ENCODE measurements around the gene PRRX1.

Gene PRRX1

DNA sequence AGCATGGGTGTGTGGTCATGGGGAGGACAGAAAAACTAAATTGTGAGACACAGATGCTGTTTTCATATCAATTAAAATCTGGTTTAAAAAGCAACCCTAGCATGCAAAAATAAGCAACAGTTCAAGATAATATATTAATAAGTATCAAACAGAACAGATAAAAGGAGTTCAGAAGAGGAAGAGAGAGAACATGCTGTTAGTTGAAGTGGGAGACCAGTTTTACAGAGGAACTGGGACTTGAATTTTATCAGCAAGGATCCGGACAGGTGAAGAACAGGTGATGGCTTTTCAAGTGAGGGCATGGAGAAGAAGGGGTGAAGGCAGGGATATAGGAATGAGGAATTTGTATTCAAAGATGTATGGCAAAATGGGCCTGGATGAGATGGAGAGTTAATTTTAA, 75.9 kb downstream of the PRRX1 start:
- Histone ChIP-seq H3K4me1 (ENCODE audit: control insufficient read depth, insufficient read depth, low read length) (no peaks in the 10 kb centered on the region), H3K27ac (ENCODE audit: extremely low read depth, low read depth, low read length) (no peak overlapping the region), H3K9me3 (ENCODE audit: control insufficient read depth, insufficient read depth, low read depth, low read length) (no peaks in the 10 kb centered on the region), H3K36me3 (ENCODE audit: control insufficient read depth in 2 of 2, insufficient read depth in 1 of 2, low read length in 2 of 2) (no peaks in the 10 kb centered on the region), H3K4me3 (ENCODE audit: low read depth, low read length) (no peak overlapping the region)
- no peak for TF ChIP-seq ZNF677 (tag by site-specific recombination; IDR thresholded peaks at IDR 0.05)
- TF ChIP-seq ZNF747 (tag by site-specific recombination; IDR thresholded peaks at IDR 0.05): no peak
- TF ChIP-seq ZNF140 (tag by site-specific recombination; IDR thresholded peaks at IDR 0.05): no peak
- no peak for TF ChIP-seq ZNF610 (tag by site-specific recombination; IDR thresholded peaks at IDR 0.05; ENCODE audit: borderline replicate concordance)
- TF ChIP-seq ZNF146 (tag by site-specific recombination; IDR thresholded peaks at IDR 0.05): no peak
- TF ChIP-seq ZNF626 (tag by site-specific recombination; IDR thresholded peaks at IDR 0.05): no peak
- no peak for TF ChIP-seq ZNF274 (IDR thresholded peaks at IDR 0.05; ENCODE audit: low read length)
- no peak for TF ChIP-seq ZNF274 (tag by site-specific recombination; IDR thresholded peaks at IDR 0.05; ENCODE audit: borderline replicate concordance)
- no peak for TF ChIP-seq ZNF707 (tag by site-specific recombination; IDR thresholded peaks at IDR 0.05)
- no peak for TF ChIP-seq ZNF169 (tag by site-specific recombination; IDR thresholded peaks at IDR 0.05)
- TF ChIP-seq HOXA7 (CRISPR knock-in tag; IDR thresholded peaks at IDR 0.05; ENCODE audit: borderline replicate concordance): no peak
- TF ChIP-seq IKZF3 (tag by site-specific recombination; IDR thresholded peaks at IDR 0.05): no peak
- no peak for TF ChIP-seq KLF7 (tag by site-specific recombination; IDR thresholded peaks at IDR 0.05; ENCODE audit: borderline replicate concordance)
- TF ChIP-seq ZNF629 (tag by site-specific recombination; IDR thresholded peaks at IDR 0.05): no peak
- TF ChIP-seq GLI2 (tag by site-specific recombination; IDR thresholded peaks at IDR 0.05; ENCODE audit: borderline replicate concordance, low read depth): no peak
- TF ChIP-seq ZNF433 (tag by site-specific recombination; IDR thresholded peaks at IDR 0.05; ENCODE audit: low read depth): no peak
- TF ChIP-seq PRDM1 (tag by site-specific recombination; IDR thresholded peaks at IDR 0.05): no peak
- CTCF ChIA-PET: no interaction called here
- POLR2A ChIA-PET: no interaction called here

DNA sequence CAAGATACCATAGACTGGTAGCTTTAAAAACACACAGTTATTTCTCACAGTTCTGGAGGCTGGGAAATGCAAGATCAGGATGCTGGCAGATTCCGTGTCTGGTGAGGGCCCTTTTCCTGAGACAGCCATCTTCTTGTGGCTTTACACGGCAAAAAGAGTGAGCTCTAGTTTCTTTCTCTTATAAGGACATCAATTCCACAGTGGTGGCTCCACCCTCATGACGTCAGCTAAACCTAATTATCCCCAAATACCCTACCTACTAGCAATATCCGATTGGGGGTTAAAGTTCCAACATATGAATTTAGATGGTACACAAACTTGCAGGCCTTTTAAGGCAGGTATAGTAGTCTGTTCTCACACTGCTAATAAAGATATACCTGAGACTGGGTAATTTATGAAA, 77.7 kb downstream of the PRRX1 start:
- Histone ChIP-seq H3K4me3 (ENCODE audit: low read depth, low read length) (no peak overlapping the region), H3K4me1 (ENCODE audit: control insufficient read depth, insufficient read depth, low read length) (no peaks in the 10 kb centered on the region), H3K9me3 (ENCODE audit: control insufficient read depth, insufficient read depth, low read depth, low read length) (no peaks in the 10 kb centered on the region), H3K27ac (ENCODE audit: extremely low read depth, low read depth, low read length) (no peak overlapping the region), H3K36me3 (ENCODE audit: control insufficient read depth in 2 of 2, insufficient read depth in 1 of 2, low read length in 2 of 2) (no peaks in the 10 kb centered on the region)
- no peak for TF ChIP-seq ZNF19 (tag by site-specific recombination; IDR thresholded peaks at IDR 0.05; ENCODE audit: low read depth)
- TF ChIP-seq, protein P1, sequence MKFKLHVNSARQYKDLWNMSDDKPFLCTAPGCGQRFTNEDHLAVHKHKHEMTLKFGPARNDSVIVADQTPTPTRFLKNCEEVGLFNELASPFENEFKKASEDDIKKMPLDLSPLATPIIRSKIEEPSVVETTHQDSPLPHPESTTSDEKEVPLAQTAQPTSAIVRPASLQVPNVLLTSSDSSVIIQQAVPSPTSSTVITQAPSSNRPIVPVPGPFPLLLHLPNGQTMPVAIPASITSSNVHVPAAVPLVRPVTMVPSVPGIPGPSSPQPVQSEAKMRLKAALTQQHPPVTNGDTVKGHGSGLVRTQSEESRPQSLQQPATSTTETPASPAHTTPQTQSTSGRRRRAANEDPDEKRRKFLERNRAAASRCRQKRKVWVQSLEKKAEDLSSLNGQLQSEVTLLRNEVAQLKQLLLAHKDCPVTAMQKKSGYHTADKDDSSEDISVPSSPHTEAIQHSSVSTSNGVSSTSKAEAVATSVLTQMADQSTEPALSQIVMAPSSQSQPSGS (tag by site-specific recombination; IDR thresholded peaks at IDR 0.05; ENCODE audit: low read depth): 0 out of 2 replicates have a peak, but pooled peaks have one; percentile 14
- ChIA-PET CTCF (no interaction called here), POLR2A (no interaction called here)

DNA sequence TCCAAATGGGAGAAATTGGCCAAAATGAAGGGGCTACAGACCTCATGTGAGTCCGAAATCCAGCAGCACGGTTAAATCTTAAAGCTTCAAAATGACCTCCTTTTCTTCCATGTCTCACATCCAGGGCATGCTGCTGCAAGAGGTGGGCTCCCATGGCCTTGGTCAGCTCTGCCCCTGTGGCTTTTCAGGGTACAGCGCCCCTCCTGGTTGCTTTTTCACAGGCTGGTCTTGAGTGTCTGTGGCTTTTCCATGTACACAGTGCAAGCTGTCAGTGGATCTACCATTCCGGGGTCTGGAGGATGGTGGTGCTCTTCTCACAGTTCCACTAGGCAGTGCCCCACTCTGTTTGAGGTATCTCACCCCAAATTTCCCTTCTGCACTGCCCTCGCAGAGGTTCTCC, 78.7 kb downstream of the PRRX1 start:
- H3K36me3 ChIP-seq (ENCODE audit: control insufficient read depth in 2 of 2, insufficient read depth in 1 of 2, low read length in 2 of 2): no peaks in the 10 kb centered on the region
- H3K4me1 ChIP-seq (ENCODE audit: control insufficient read depth, insufficient read depth, low read length): no peaks in the 10 kb centered on the region
- TF ChIP-seq ZBTB17 (tag by site-specific recombination; IDR thresholded peaks at IDR 0.05) (no peak), ZNF76 (tag by site-specific recombination; IDR thresholded peaks at IDR 0.05; ENCODE audit: borderline replicate concordance, low read depth) (no peak), ZNF19 (tag by site-specific recombination; IDR thresholded peaks at IDR 0.05; ENCODE audit: low read depth) (no peak), ZEB2 (tag by site-specific recombination; IDR thresholded peaks at IDR 0.05) (no peak), GLIS2 (tag by site-specific recombination; IDR thresholded peaks at IDR 0.05) (no peak), ZNF707 (tag by site-specific recombination; IDR thresholded peaks at IDR 0.05) (no peak), ZNF501 (tag by site-specific recombination; IDR thresholded peaks at IDR 0.05) (no peak), TCF7L2 (IDR thresholded peaks at IDR 0.05; ENCODE audit: borderline replicate concordance, low read depth, low read length) (no peak), MZF1 (tag by site-specific recombination; IDR thresholded peaks at IDR 0.05; ENCODE audit: borderline replicate concordance) (no peak), ZNF654 (tag by site-specific recombination; IDR thresholded peaks at IDR 0.05; ENCODE audit: low read depth) (no peak), ZNF354C (tag by site-specific recombination; IDR thresholded peaks at IDR 0.05; ENCODE audit: borderline replicate concordance, low read depth) (no peak), ZNF658 (tag by site-specific recombination; IDR thresholded peaks at IDR 0.05) (no peak), ZNF776 (tag by site-specific recombination; IDR thresholded peaks at IDR 0.05; ENCODE audit: borderline replicate concordance) (no peak), TRIM28 (IDR thresholded peaks at IDR 0.05; ENCODE audit: borderline replicate concordance, low read length) (no peak), ZNF843 (tag by site-specific recombination; IDR thresholded peaks at IDR 0.05) (no peak), ZNF146 (tag by site-specific recombination; IDR thresholded peaks at IDR 0.05) (no peak), ZFP69B (tag by site-specific recombination; IDR thresholded peaks at IDR 0.05) (no peak)
- no peak overlapping the region for H3K27ac ChIP-seq (ENCODE audit: extremely low read depth, low read depth, low read length)
- H3K4me3 ChIP-seq (ENCODE audit: low read depth, low read length): no peak overlapping the region
- no peaks in the 10 kb centered on the region for H3K9me3 ChIP-seq (ENCODE audit: control insufficient read depth, insufficient read depth, low read depth, low read length)
- ChIA-PET POLR2A (no interaction called here), CTCF (no interaction called here)
